Measurements from ENCODE around the gene OR13J1.

Gene OR13J1

DNA sequence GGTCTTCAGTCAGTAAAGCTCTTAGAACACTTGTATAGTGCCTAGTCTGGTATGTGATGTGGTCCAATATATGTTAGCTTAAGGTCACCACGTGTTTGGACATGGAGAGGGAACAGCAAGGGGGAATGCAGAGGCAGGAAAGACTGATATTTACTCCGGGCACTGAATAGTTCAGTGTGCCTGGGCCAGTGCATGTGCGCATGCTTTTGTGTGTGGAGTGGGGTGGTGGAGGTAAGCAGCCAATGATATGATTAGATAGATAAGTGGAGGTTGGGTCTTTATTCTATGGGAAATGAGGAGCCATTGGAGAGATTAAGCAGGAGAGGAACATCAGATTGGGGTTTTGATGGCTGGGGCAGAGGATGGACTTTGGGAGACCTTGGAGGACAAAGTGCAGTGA is 14.0 kb downstream of the OR13J1 start:
- no peak for TF ChIP-seq ZNF274 (IDR thresholded peaks at IDR 0.05; ENCODE audit: low read depth, low read length)
- H3K4me3 ChIP-seq (ENCODE audit: low read length) = no peak overlapping the region

DNA sequence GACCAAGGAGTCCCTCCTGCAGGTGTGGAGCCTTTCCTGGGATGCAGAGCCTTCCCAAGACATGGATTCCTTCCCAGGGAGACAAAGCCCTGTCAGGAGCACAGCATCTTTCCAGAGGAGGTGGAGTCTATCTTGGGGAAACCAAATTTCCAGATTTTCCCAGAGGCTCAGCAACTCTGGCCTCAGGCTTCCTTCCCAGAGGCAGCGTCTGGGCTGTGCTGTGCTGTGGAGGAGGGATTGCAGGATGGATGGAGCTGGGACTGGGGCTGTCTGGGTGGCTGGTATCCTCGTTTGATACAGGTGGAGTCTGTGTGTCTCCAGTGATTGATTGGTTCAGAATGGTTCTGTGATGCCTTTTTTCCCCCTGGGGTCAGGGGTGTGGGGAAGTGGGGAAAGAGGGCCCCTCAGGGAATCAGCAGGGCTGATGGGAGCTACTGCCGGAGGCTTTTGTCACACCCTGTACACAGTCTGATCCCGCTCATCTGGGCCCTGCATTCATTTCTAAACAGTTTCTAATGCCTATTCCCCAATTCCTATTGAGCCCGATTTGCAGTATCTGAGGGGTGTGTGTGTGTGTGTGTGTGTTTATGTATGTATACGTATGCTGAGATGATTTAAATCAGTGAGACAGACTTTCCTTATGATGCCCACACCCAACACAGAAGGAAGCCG is 16.0 kb downstream of the OR13J1 start:
- no peak overlapping the region for H3K4me3 ChIP-seq (ENCODE audit: low read length)
- TF ChIP-seq ZNF274 (IDR thresholded peaks at IDR 0.05; ENCODE audit: low read depth, low read length) = no peak

DNA sequence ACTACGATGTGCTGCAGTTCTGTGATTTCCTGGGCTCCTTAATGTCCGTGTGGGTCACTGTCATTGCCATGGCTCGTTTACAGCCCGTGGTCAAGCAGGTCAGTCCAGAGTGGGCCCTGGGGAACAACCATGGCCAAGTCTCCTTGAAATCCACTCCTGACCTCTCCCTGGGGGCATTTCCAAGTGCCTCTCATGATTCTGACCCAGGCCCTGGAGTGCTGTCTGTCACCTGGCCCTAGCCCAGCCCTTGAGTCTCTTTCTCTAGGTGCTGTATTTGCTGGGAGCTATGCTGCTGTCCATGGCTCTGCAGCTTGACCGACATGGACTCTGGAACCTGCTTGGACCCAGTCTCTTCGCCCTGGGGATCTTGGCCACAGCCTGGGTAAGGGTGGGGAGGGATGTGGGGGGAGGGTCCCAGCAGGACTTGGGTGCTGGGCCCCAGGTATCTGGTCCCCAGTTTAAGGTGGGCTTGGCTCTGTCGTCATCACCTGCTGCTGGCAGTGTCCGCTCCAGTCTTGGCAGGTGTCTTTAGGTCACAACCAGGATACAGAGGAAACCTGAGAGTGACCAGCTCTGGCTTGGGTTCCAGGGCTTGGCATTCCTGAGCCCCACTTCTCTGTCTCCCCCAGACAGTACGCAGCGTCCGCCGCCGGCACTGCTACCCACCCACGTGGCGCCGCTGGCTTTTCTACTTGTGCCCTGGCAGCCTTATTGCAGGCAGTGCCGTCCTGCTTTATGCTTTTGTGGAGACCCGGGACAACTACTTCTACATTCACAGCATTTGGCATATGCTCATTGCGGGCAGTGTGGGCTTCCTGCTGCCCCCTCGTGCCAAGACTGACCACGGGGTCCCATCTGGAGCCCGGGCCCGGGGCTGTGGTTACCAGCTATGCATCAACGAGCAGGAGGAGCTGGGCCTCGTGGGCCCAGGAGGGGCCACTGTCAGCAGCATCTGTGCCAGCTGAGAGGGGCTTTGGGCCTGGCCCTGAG is 17.0 kb downstream of the OR13J1 start:
- no peak for TF ChIP-seq ZNF274 (IDR thresholded peaks at IDR 0.05; ENCODE audit: low read depth, low read length)

DNA sequence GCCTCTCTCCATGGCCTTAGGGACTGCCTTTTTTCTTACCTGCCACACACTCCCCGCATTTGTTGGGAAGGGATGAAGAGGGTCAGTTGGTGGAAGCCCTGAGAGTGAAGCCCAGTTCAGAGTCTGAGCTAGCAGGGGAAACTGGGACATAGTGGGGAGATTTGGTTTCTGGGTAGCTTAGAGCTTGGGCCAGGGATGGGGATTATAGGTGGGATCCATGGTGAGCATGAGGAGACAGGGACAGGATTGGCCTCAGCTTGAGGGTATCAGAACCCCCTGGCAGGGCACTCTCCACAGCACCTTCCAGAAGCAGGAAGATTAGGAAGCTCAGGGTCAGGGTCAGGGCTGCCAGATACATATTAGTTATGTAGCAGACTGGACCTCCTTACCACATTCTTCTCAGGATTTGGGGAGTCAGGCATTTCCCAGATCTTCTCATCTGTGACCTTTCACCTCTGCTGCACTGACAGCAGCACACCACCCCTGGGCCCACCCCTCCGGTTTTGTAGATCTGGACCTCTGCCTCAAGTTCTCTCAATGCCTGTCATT is 17.9 kb downstream of the OR13J1 start:
- no peak overlapping the region for H3K4me3 ChIP-seq (ENCODE audit: low read length)
- no peak for TF ChIP-seq ZNF274 (IDR thresholded peaks at IDR 0.05; ENCODE audit: low read depth, low read length)

More for the DNA sequence above, 17.0 kb downstream of the OR13J1 start:
- no peak overlapping the region for H3K4me3 ChIP-seq (ENCODE audit: low read length)

DNA sequence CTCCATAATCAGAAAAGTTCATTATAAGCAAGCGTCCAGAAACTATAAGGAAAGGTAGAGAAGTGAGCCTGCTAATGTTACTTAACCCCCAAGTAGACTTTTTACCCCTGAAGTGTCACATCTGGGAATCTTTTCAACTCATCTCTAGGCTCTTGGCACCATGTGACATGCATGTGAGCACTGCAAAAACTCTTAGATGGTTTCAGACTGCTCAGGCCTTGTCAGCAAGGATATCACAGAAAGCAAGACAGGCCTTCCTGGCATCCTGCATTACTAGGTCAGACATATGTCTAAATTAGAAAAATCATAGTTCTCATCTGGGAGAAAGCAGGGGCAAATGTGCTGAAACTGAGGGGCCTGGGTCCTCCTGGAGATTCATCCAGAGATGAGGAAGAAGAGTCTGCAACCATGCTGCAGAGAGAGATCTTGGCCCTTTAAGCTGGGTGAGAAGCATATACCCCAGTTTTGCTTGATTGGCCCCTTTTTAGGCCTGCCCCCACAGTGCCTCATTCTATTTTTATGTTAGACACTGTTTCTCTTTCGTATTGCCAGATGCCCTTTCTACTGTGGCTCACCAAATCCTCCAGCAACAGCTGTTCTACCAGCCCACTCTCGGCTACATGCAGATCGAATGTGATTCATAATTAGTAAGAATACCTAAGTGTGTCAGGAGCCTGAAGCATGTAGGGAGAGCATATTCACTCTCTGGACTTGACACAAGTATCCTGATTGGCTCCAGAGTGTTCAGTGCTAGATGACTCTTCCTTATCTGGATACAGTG is 22.2 kb downstream of the OR13J1 start:
- peak overlapping the region; percentile 38; the same call in 1 of the 2 replicates for H3K4me3 ChIP-seq (ENCODE audit: low read length)
- TF ChIP-seq ZNF274 (IDR thresholded peaks at IDR 0.05; ENCODE audit: low read depth, low read length) = no peak

DNA sequence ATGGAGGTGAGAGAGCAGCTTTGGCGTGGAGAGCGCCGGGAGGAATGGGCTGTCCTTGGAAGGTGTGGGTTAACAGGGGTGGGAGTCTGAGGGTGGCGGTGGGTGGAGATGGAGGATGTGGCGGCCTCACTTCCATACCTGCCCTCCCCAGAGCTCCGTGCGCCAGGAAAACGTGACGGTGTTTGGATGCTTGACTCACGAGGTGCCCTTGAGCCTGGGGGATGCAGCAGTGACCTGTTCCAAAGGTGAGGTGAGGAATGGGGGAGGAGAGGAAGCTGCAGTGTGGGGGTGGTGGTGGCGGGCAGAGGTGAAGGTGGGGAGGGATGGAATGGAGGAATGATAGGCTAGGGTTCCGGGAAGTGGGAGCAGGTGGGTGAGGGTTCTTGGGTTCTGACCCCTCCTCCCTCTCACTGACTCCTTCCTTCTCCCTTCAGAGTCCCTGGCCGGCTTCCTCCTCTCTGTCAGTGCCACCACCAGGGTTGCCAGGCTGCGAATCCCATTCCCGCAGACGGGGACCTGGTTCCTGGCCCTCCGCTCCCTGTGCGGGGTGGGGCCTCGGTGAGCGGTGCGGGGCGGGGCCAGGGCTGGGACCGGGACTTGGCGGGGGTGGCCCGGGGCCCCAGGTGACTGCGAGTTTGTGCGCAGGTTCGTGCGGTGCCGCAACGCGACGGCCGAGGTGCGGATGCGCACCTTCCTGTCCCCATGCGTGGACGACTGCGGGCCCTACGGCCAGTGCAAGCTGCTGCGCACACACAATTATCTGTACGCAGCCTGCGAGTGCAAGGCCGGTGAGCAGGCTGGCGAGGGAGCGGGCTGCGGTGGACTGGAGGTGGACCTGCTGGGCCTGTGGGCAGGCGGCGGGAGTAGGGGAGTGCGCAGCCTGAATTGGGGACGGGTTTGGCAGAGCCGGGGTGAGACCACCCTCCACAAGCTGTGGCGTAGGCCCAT is 24.1 kb downstream of the OR13J1 start:
- TF ChIP-seq ZNF274 (IDR thresholded peaks at IDR 0.05; ENCODE audit: low read depth, low read length) = no peak
- H3K4me3 ChIP-seq (ENCODE audit: low read length) = no peak overlapping the region; the same call in 1 of the 2 replicates

DNA sequence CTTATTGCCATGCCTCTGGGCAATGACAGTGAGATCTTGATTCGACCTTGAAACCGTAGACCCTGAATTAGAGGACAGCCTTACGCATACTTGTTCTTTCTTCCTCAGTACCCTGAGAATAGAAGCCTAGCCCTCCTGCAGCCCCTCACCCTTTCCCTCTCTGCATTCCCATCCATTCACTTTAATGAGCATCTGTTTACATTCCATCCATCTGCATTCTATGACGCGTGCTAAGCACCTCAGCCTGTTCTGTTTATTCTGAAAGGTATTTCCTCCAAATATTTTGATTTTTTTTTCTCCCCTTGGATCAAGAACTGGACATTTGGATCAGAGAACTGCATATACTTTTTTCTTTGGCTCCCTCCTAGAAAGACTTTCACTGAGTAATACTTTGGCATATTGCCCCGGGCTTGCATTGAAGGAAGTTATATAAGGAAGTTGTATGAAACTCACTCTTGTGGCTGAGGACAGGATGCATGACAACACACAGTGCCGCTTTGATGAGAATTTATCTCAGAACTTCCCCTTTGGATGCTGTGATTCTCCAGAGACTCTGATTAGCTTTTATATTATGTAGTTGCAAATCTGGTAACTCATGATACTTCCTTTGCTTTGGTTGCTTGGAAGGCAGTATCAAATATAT is 25.5 kb downstream of the OR13J1 start:
- no peak overlapping the region for H3K4me3 ChIP-seq (ENCODE audit: low read length)

DNA sequence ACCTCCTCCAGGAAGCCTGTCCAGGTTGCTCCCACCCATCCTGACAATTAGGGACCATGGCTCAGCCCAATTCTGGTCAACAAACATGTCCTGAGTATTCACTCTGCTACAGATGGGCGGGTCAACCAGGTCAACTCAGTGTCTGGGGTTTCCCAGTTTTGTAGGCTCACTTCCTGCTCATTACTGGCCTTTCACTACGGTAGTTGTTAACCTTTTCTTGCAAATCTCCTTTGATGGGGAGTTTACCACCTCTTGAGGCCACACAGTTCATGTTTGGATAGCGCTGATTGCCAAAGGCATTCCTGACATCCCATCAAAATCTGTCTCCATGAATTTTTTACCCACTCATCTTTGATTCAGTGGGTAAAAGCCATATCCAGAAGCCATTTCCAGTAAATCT is 27.4 kb downstream of the OR13J1 start:
- no peak for TF ChIP-seq ZNF274 (IDR thresholded peaks at IDR 0.05; ENCODE audit: low read depth, low read length)
- H3K4me3 ChIP-seq (ENCODE audit: low read length) = no peak overlapping the region

More for the DNA sequence above, 25.5 kb downstream of the OR13J1 start:
- TF ChIP-seq ZNF274 (IDR thresholded peaks at IDR 0.05; ENCODE audit: low read depth, low read length) = no peak

DNA sequence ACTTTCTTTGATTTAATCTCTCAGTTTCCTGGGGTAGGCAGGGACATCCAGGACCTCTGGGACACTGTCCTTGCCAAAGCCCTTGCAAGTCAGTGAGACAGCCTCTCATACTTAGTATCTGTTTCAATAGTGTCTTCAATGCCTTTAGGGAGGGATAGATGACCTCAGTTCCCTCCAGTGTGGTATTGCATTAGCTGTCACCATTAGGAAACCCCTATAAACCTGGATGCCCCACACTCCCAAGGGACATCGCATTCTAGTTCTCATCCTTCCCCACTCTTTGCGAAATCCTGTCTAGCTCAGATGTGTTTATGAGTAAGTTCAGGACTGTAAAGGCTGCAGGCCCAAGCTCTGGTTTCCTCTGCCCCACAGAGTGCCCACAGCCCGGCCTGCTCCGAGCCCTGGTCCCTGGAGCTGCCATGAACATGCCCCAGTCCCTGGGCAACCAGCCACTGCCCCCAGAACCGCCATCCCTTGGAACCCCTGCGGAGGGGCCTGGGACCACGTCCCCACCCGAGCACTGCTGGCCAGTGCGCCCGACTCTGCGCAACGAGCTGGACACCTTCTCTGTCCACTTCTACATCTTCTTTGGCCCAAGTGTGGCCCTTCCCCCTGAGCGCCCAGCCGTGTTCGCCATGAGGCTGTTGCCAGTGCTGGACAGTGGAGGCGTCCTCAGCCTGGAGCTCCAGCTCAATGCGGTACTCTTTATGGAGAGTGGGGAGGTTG is 28.0 kb downstream of the OR13J1 start:
- TF ChIP-seq ZNF274 (IDR thresholded peaks at IDR 0.05; ENCODE audit: low read depth, low read length) = no peak
- H3K4me3 ChIP-seq (ENCODE audit: low read length) = no peak overlapping the region

DNA sequence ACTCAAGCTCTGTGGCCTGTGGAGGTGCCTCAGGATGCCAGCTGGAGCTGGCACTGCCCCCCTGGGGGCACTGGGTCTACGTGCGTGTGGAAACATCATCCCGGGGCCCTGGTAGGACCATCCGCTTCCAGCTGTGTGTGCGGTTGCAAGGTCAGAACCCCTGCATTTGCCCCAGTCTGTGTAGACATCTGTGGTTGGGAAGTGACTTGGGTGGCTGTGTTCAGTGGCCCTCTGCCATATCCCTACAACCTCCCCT is 28.6 kb downstream of the OR13J1 start:
- no peak for TF ChIP-seq ZNF274 (IDR thresholded peaks at IDR 0.05; ENCODE audit: low read depth, low read length)
- H3K4me3 ChIP-seq (ENCODE audit: low read length) = no peak overlapping the region

DNA sequence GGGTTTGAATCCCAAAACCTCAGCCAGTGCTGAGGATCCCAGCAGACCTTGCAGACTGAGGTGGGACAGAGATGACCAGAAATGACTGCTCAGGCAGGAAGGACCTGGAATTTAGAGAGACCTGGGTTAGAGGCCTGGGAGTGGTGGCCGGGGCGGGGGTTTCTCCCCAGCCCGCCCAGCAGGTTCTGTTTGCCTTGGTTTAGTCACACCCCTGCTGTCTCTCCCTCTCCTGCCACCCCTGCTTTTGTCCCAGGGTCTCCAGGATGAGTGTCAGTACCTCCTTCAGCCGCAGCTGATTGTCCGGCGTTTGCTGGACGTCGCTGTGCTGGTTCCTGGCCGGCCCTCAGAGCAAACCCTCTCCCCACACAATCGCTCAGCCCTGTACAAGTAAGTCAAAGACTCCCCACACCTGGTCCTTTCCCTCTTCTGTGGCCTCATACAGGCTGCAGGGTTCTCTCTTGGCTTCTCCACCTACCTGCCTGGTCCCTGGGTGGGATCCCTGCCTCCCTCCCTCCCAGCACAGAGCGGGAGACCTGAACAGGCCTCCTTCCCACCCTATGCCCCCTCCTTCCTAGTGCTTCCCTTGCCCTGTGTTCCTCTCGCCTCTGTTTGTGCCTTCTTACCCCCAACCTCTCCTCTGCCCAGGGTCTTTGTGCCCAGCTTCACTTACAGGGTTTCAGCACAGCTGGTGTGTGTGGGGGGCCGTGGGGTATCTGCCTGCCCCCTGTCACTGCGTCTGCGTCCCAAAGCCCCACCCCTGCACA is 29.1 kb downstream of the OR13J1 start:
- no peak overlapping the region for H3K4me3 ChIP-seq (ENCODE audit: low read length)
- no peak for TF ChIP-seq ZNF274 (IDR thresholded peaks at IDR 0.05; ENCODE audit: low read depth, low read length)
